HepG2 (cell line): ENCODE results near the gene NEK6. TPM values are rescaled to one million over a fixed set of nuclear protein-coding genes. Genes with fewer than 3 reads are reported as not detected.

Experiments used
- ATAC-seq: fragments of 200-7000 bp; cut with Tn5 transposase; 3 replicates; pipeline ENCODE4 v1.9.1; 2020; ENCODE audit warnings: mild to moderate bottlenecking, moderate library complexity
- BruUV-seq: library from RNA; stranded (reverse); fragments of 400-500 nt; replicated peaks from 2 replicates; lab custom pipeline; 2021; lab: Mats Ljungman, UMichigan
- CTCF ChIA-PET: fragments of 300-600 bp; formaldehyde crosslinking; extraction: SDS; loops from one replicate; lab custom pipeline; 2021; ENCODE audit warnings: low total read pairs, inconsistent platforms, low intra/inter-chr PET ratio; lab: Yijun Ruan, JAX
- POLR2A ChIA-PET: fragments of 350-600 bp; sonication (Branson Sonifier 250); formaldehyde crosslinking; loops from one replicate; lab custom pipeline; 2020; ENCODE audit warnings: antibody characterized with exemption, inconsistent platforms; lab: Yijun Ruan, JAX
- DNase-seq: peaks from one replicate; pipeline ENCODE4 v3.0.0-alpha.2; 2015; ENCODE audit warnings: low spot score
- FAIRE-seq: peaks from 3 replicates; lab custom pipeline; 2011; peaks lifted over from hg19 to GRCh38; lab: Jason Lieb, UNC
- H2AFZ ChIP-seq: one replicate; pipeline ENCODE4 v1.6.1; 2011; ENCODE audit warnings: low read length, inconsistent platforms
- H3K27ac ChIP-seq: fragments of 300-600 bp; 3 replicates; pipeline ENCODE4 v1.8.0; 2011; ENCODE audit warnings: mixed run types, mild to moderate bottlenecking, mixed read lengths, low read length, inconsistent platforms; ENCODE audit not compliant: insufficient read depth; ENCODE audit errors: extremely low read length
- H3K27me3 ChIP-seq, 2 experiments: fragments of 200-600 bp in 1 of 2; 2 replicates in 1 of 2; 3 replicates in 1 of 2; pipeline versions ENCODE4 v1.6.0 to v1.8.0; 2011; ENCODE audit warnings: low read length in 2 of 2, mild to moderate bottlenecking in 2 of 2, moderate library complexity in 2 of 2, inconsistent platforms in 1 of 2; ENCODE audit not compliant: insufficient read depth in 2 of 2, control insufficient read depth in 1 of 2
- H3K36me3 ChIP-seq, 2 experiments: fragments of 200-600 bp in 1 of 2; replicated peaks in 1 of 2; 2 replicates in 1 of 2; 3 replicates in 1 of 2; pipeline versions ENCODE4 v1.5.1 to v1.8.0; 2011; ENCODE audit warnings: low read length in 2 of 2, inconsistent platforms in 1 of 2; ENCODE audit not compliant: insufficient read depth in 2 of 2, control insufficient read depth in 1 of 2
- H3K4me1 ChIP-seq: 2 replicates; pipeline ENCODE4 v1.5.1; 2012; ENCODE audit warnings: low read length, inconsistent platforms; ENCODE audit not compliant: insufficient read depth
- H3K4me2 ChIP-seq: 2 replicates; pipeline ENCODE4 v1.6.0; 2011; ENCODE audit warnings: low read depth, low read length, inconsistent platforms
- H3K4me3 ChIP-seq, 3 experiments: fragments of 200-600 bp in 1 of 3; sonication (generic), shearing (Covaris generic) in 1 of 3; replicated peaks in 1 of 3; 2 replicates each; pipeline ENCODE4 v1.5.1; 2011 to 2016; ENCODE audit warnings: low read length in 3 of 3, inconsistent platforms in 2 of 3, low read depth in 2 of 3, mild to moderate bottlenecking in 2 of 3, control low read depth in 1 of 3, mixed read lengths in 1 of 3; ENCODE audit not compliant: insufficient read depth in 1 of 3
- H3K79me2 ChIP-seq: one replicate; pipeline ENCODE4 v1.6.1; 2011; ENCODE audit warnings: low read length, inconsistent platforms; ENCODE audit not compliant: insufficient read depth
- H3K9ac ChIP-seq: 2 replicates; pipeline ENCODE4 v1.6.0; 2011; ENCODE audit warnings: mild to moderate bottlenecking, low read depth, low read length, inconsistent platforms; ENCODE audit not compliant: insufficient read depth
- H3K9me3 ChIP-seq: 2 replicates; pipeline ENCODE4 v1.5.1; 2012; ENCODE audit warnings: mild to moderate bottlenecking, low read length
- H4K20me1 ChIP-seq: 2 replicates; pipeline ENCODE4 v1.6.0; 2011; ENCODE audit warnings: inconsistent platforms, mild to moderate bottlenecking, low read length, moderate library complexity; ENCODE audit not compliant: insufficient read depth
- AGO2 ChIP-seq: fragments of 200-400 bp; formaldehyde crosslinking; optimal IDR thresholded peaks from 2 replicates; pipeline ENCODE3; 2017; ENCODE audit warnings: mild to moderate bottlenecking, low read depth, low read length, moderate library complexity
- MBNL3 ChIP-seq: fragments of 250-450 bp; sonication (Bioruptor Pico); conservative IDR thresholded peaks from 2 replicates; pipeline ENCODE4 v1.8.0; 2022; ENCODE audit warnings: mild to moderate bottlenecking, inconsistent platforms
- MXD4 ChIP-seq: IDR thresholded peaks from 2 replicates; pipeline ENCODE4 v1.6.1; 2016; ENCODE audit warnings: mild to moderate bottlenecking, missing biosample characterization, missing genetic modification reagents
- POLR2G ChIP-seq: fragments of 200-400 bp; formaldehyde crosslinking; IDR thresholded peaks from 2 replicates; pipeline ENCODE4 v1.6.1; 2018; ENCODE audit warnings: mild to moderate bottlenecking, low read depth, low read length, moderate library complexity
- RBM22 ChIP-seq: fragments of 200-400 bp; formaldehyde crosslinking; optimal IDR thresholded peaks from 2 replicates; pipeline ENCODE3; 2017; ENCODE audit warnings: mild to moderate bottlenecking, low read length, moderate library complexity
- ZBTB14 ChIP-seq: sonication (generic); formaldehyde crosslinking; IDR thresholded peaks from 2 replicates; pipeline ENCODE4 v1.4.0; 2020; ENCODE audit warnings: missing genetic modification reagents
- ZBTB38 ChIP-seq: sonication (generic); formaldehyde crosslinking; IDR thresholded peaks from 2 replicates; pipeline ENCODE4 v1.5.1; 2020; ENCODE audit warnings: mild to moderate bottlenecking, missing genetic modification reagents
- ZC3H13 ChIP-seq: sonication (generic); formaldehyde crosslinking; IDR thresholded peaks from 2 replicates; pipeline ENCODE4 v1.8.1; 2023; ENCODE audit warnings: mild to moderate bottlenecking, missing genetic modification reagents, moderate library complexity
- ZNF562 ChIP-seq: sonication (generic); formaldehyde crosslinking; IDR thresholded peaks from 2 replicates; pipeline ENCODE4 v1.8.0; 2022; ENCODE audit warnings: missing genetic modification reagents, borderline replicate concordance
- ZNF567 ChIP-seq: sonication (generic); formaldehyde crosslinking; IDR thresholded peaks from 2 replicates; pipeline ENCODE4 v1.8.1; 2023; ENCODE audit warnings: mild to moderate bottlenecking, missing genetic modification reagents, borderline replicate concordance
- ZNF580 ChIP-seq: IDR thresholded peaks from 2 replicates; pipeline ENCODE4 v1.6.1; 2016; ENCODE audit warnings: low read depth, borderline replicate concordance
- ZNF589 ChIP-seq: sonication (generic); formaldehyde crosslinking; conservative IDR thresholded peaks from 2 replicates; pipeline ENCODE4 v1.8.0; 2022; ENCODE audit warnings: mild to moderate bottlenecking, moderate library complexity, missing genetic modification reagents
- ZNF749 ChIP-seq: sonication (generic); formaldehyde crosslinking; IDR thresholded peaks from 2 replicates; pipeline ENCODE4 v1.8.0; 2022; ENCODE audit warnings: mild to moderate bottlenecking, missing genetic modification reagents, moderate library complexity, borderline replicate concordance
- WGBS: methylation state at CpG from one replicate; pipeline ENCODE4 v1.1.6; 2017; ENCODE audit warnings: low lambda C conversion rate; 5-methylcytosine and 5-hydroxymethylcytosine counted together
- in situ Hi-C: cut with HindIII; loops from 2 replicates; pipeline ENCODE4 v1.10.0; 2017; ENCODE audit warnings: low pct_unique_long_range_greater_than_20kb; ENCODE audit not compliant: extremely low pct_ligation_motif_present
- intact Hi-C: fragments of 100-400 bp; cut with micrococcal nuclease; formaldehyde crosslinking; loops from one replicate; pipeline ENCODE4 v1.10.0; 2022; ENCODE audit not compliant: unreplicated experiment
- polyA plus RNA-seq, 8 experiments: library from polyadenylated mRNA; depleted of rRNA in 3 of 8; stranded (reverse) in 7 of 8; unstranded in 1 of 8; fragments of >200 nt; fragmentation: Illumina TruSeq in 4 of 8; extraction: Trizol in 4 of 8; gene quantifications; 2 replicates each; pipeline versions ENCODE4 v1.2.1 to v1.2.3, GENCODE V29; 2011 to 2016; ENCODE audit warnings: low read depth in 4 of 8, missing spikeins in 1 of 8, mixed read lengths in 1 of 8; ENCODE audit not compliant: insufficient read depth in 1 of 8
- total RNA-seq, 5 experiments: library from RNA; depleted of rRNA; stranded (reverse); fragments of >200 nt; fragmentation: Illumina TruSeq; extraction: Trizol; gene quantifications; 2 replicates each; pipeline ENCODE4 v1.2.3, GENCODE V29; 2016; ENCODE audit warnings: low read depth in 1 of 5

The NEK6 gene
- total and polyA plus RNA-seq, 2 of the 13 experiments (the other 11 are each of a cell fraction or from before 2014, with no cell fraction given), result 30.4 to 119 TPM

- H3K36me3 ChIP-seq, result peaks cover 29 to 76% of the 10 kb centered on the region in 2 experiments
- no peak overlapping the region for H2AFZ ChIP-seq
- H3K27ac ChIP-seq, result peak overlapping the region; percentile 18
- no peaks in the 10 kb centered on the region for H3K27me3 ChIP-seq
- peaks cover 24% of the 10 kb centered on the region for H3K79me2 ChIP-seq
- ChIA-PET CTCF (no interaction called here), POLR2A (no interaction called here)
- H4K20me1 ChIP-seq, result peaks cover 8% of the 10 kb centered on the region; the same call in 1 of the 2 replicates
- no peak overlapping the region for H3K4me2 ChIP-seq
- H3K9me3 ChIP-seq, result no peaks in the 10 kb centered on the region
- no TSS peak for BruUV-seq
- ATAC-seq (no peak), DNase-seq (no peak), FAIRE-seq (no peak)
- H3K4me1 ChIP-seq, result peaks cover 14% of the 10 kb centered on the region
- H3K4me3 ChIP-seq, result no peak overlapping the region
- WGBS, result 96% methylated on average over 4 of the region's 4 CpGs
- no peak for TF ChIP-seq MXD4
- peak; percentile 66 for TF ChIP-seq RBM22
- peak; percentile 6; the same call in 1 of the 2 replicates for TF ChIP-seq POLR2G
- TF ChIP-seq ZNF567 (CRISPR knock-in tag), result no peak
- no peak for TF ChIP-seq ZBTB38 (CRISPR knock-in tag)
- intact Hi-C loops, result no loop called here
- in situ Hi-C loops, result no loop called here
- no peak overlapping the region for H3K9ac ChIP-seq
These were observed 96.1 kb downstream of the NEK6 start for GRCh38 chr9:124353811-124354274.

GRCh38 chr9:124354346-124355038 is 96.7 kb downstream of the NEK6 start:
- DNase-seq, result no peak
- in situ Hi-C loops, result no loop called here
- H3K27ac ChIP-seq, result peak overlapping the region; percentile 18
- H2AFZ ChIP-seq, result no peak overlapping the region
- ChIA-PET CTCF (no interaction called here), POLR2A (no interaction called here)
- 97% methylated on average over 7 of the region's 17 CpGs for WGBS
- H4K20me1 ChIP-seq, result peaks cover 10% of the 10 kb centered on the region; the same call in 1 of the 2 replicates
- intact Hi-C loops, result no loop called here
- H3K36me3 ChIP-seq, result peaks cover 25 to 70% of the 10 kb centered on the region in 2 experiments
- no peak overlapping the region for H3K9ac ChIP-seq
- H3K4me2 ChIP-seq, result no peak overlapping the region
- no peak for FAIRE-seq
- peaks cover 31% of the 10 kb centered on the region for H3K79me2 ChIP-seq
- no peaks in the 10 kb centered on the region for H3K27me3 ChIP-seq
- ATAC-seq, result no peak; the same call in 2 of the 3 replicates
- H3K9me3 ChIP-seq, result no peaks in the 10 kb centered on the region
- H3K4me3 ChIP-seq, result no peak overlapping the region
- BruUV-seq, result no TSS peak
- H3K4me1 ChIP-seq, result peaks cover 18% of the 10 kb centered on the region
- TF ChIP-seq RBM22, result peak; percentile 55
- TF ChIP-seq ZC3H13, result peak; percentile 84; the same call in 1 of the 2 replicates
- TF ChIP-seq ZNF749, result no peak
- TF ChIP-seq ZBTB14 (CRISPR knock-in tag), result no peak
- no peak for TF ChIP-seq ZNF562 (CRISPR knock-in tag)
- TF ChIP-seq ZNF580 (CRISPR knock-in tag), result no peak
- TF ChIP-seq AGO2, result peak; percentile 98
- no peak for TF ChIP-seq MBNL3 (CRISPR knock-in tag)
- 0 out of 2 replicates have a peak, but pooled peaks have one; percentile 6 for TF ChIP-seq ZNF589 (CRISPR knock-in tag)
